Upper lobe of left lung (tissue), 4 donors: Measurements from ENCODE around the gene LCE1E.

Source experiments
- POLR2A ChIP-seq, 4 donors: fragments of 450-650 bp; IDR thresholded peaks; one replicate each; pipeline ENCODE4 v1.5.1; 2016 to 2017; ENCODE audit warnings: antibody characterized with exemption in 4 of 4, mild to moderate bottlenecking in 2 of 4
- POLR2AphosphoS5 ChIP-seq, 2 donors: sonication (generic); formaldehyde crosslinking; IDR thresholded peaks; one replicate each; pipeline ENCODE4 v1.5.1; 2017; ENCODE audit warnings: antibody characterized with exemption in 2 of 2
- TF ChIP-seq, protein P1 (sequence below), 6 experiments: fragments of 450-650 bp in 4 of 6; fragments of 200-600 bp in 2 of 6; sonication (generic) in 2 of 6; IDR thresholded peaks; one replicate each; pipeline ENCODE4 v1.5.1; 2016 to 2019; ENCODE audit warnings: antibody characterized with exemption in 6 of 6

- TF ChIP-seq, protein P1, sequence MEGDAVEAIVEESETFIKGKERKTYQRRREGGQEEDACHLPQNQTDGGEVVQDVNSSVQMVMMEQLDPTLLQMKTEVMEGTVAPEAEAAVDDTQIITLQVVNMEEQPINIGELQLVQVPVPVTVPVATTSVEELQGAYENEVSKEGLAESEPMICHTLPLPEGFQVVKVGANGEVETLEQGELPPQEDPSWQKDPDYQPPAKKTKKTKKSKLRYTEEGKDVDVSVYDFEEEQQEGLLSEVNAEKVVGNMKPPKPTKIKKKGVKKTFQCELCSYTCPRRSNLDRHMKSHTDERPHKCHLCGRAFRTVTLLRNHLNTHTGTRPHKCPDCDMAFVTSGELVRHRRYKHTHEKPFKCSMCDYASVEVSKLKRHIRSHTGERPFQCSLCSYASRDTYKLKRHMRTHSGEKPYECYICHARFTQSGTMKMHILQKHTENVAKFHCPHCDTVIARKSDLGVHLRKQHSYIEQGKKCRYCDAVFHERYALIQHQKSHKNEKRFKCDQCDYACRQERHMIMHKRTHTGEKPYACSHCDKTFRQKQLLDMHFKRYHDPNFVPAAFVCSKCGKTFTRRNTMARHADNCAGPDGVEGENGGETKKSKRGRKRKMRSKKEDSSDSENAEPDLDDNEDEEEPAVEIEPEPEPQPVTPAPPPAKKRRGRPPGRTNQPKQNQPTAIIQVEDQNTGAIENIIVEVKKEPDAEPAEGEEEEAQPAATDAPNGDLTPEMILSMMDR (IDR thresholded peaks at IDR 0.05), result no peak
- TF ChIP-seq POLR2A (IDR thresholded peaks at IDR 0.05), result no peak
- no peak for TF ChIP-seq POLR2AphosphoS5 (IDR thresholded peaks at IDR 0.05)
Measured at GRCh38 chr1:152776361-152776760, 9.7 kb upstream of the LCE1E start.
